ENCODE results near the gene HOXC10.

HOXC10 gene

DNA sequence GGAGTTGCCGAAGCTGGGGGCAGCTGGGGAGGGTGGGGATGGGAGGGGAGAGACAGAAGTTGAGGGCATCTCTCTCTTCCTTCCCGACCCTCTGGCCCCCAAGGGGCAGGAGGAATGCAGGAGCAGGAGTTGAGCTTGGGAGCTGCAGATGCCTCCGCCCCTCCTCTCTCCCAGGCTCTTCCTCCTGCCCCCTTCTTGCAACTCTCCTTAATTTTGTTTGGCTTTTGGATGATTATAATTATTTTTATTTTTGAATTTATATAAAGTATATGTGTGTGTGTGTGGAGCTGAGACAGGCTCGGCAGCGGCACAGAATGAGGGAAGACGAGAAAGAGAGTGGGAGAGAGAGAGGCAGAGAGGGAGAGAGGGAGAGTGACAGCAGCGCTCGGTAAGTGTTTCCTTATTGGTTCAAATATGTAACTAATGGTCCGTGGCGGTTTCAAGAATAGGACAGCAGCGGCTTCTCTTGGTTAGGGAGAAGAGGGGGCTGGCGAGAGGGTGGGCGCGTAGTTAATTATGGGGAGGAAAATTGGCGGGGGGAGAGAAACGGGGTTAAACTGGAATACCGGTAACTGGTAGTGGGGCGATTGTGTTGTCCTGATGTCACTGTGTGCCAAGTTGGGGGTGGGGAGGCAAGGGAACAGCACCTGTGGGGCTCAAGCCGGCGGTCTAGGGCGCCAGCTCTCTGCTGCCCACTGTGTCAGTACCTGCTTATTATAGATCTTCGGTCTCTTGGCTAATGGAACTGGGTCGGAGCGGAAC, 32.3 kb downstream of the HOXC10 start:
- DNase-seq, result peak; percentile 52

DNA sequence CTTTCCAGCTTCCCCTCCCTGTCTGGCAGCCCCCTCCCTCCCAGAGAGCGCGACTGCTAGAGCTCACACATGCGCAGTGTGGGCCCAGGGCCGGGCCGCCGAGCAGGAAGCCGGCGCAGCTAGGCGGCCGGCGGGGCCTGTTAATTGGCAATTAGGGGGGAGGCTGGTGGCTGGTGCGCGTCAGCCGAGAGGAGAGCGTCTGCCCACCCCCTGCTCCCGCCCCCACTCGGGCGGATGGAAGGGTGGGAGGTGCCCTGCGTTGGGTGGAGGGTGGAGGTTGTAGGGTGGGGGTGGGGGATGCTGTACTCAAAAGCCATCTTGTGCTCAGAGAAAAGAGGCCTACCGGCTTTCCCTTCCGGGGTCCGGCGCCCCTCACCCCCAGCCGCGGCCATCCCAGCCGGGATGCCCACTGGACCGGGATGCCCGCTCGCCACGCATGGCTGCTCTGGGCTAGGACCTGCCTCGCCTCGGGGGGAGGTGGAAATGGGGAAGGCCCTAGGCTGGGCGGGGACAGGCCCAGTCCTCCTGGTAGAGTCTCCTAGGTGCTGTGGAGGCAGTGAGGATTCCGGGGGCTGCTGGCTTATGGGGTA, 33.0 kb downstream of the HOXC10 start:
- peak; percentile 88 for DNase-seq

DNA sequence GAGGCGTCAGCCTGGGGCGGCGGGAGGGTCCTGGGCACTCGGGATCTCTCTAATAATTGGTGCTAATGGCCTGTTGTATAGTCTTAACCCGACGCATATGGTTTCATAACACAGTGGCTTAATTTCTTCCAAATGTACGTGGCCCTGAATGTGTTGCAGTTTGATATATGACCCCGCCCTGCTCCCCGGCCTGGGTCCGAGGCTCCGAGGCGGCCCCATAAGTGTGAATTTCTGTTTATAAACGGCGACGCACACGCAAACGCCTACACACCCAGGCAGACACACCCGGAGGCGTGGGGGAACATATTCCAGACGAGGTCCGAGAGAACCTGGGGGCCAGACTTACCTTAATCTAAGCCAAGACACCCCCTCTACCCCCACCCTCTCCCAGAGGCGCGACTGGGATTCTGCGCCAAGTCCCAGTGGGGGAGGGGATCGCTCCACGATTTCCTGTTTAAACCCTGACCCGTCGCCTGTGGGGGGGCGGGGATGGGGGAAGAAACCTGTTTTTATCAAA, 33.6 kb downstream of the HOXC10 start:
- no peak for DNase-seq

GRCh38 chr12:54019091-54019811, 34.3 kb downstream of the HOXC10 start:
- no peak for DNase-seq

DNA sequence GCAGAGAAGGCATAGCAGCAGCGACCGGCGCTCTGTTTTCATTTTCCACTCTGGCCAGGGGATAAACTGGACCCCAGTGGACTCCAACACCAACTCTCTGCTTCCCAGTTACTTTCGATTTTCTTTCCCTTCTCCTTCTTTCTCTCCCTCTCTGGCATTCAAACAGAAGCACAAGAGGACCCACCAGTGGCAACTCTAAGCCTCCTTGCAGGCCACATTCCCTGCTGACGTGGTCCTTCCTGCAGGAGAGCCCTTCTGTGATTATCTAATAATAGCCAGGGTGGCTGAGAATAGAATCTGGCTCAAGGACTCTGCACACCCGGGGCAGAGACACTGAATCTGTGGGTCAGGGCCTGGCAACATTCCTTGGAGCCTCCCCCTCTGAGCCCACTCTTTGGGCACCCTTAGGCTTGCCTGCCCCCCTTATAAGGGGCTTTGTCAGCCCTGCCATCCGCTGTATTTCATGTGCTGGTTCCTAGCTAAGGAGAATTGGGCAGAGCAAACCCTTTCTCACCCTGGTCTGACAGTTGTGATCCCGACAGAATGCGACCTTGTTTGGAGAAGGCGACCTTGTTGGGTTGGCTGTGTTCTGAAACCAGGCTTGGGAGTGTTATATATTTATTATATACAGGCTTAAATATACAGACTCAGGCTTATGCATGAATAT, 35.1 kb downstream of the HOXC10 start:
- no peak for DNase-seq

GRCh38 chr12:54020591-54021405, 35.9 kb downstream of the HOXC10 start:
- DNase-seq, result no peak

DNA sequence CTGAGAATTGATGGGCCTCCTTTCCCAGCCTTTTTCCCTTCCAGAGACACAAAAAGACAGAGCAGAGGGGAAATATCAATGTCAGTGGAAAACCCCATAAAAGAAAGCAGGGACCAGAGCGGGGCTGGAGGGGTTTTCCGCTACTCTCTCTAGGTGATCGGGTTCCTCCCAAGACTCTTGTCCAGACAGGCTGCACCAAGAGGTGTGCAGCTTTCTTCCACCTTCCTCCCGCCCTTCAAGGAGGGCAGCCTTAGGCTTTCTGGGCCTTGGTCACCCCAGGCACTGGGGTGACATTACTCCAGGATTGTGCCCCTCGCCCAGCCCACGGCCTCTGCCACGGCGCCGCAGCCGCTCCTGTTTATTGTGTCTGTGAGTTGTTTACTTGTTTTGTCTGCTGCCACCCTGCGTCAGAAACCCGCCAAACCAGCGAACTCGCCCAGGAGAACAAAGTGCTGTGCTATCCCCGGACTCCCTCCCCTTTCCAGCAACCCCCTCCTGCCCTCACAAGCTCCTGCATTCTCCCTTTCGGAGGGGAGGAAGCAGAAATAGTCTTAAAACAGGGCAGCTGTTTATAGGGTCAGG, 36.6 kb downstream of the HOXC10 start:
- DNase-seq, result peak; percentile 24

- no peak for DNase-seq
Observed at GRCh38 chr12:54022960-54023884, 38.3 kb downstream of the HOXC10 start.

DNA sequence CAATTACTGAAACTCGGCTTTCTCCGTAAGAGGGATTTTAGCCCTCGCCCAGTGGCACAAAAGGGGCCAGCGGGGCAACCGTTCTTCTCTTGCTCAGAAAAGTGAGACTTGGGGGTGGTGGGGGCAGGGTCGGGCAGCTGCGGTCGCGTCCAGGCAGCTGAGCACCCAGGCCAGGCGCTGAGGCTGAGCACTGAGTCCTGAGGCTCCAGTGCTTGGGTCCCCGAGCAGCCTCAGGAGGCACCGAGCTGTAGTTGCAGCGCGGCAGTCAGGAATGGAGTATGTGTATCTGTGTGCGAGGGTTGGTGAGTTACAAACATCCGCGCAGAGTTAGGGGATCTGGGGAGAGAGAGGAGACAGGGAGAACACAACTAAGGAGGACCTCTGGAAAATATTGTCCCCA, 39.2 kb downstream of the HOXC10 start:
- DNase-seq, result no peak

DNA sequence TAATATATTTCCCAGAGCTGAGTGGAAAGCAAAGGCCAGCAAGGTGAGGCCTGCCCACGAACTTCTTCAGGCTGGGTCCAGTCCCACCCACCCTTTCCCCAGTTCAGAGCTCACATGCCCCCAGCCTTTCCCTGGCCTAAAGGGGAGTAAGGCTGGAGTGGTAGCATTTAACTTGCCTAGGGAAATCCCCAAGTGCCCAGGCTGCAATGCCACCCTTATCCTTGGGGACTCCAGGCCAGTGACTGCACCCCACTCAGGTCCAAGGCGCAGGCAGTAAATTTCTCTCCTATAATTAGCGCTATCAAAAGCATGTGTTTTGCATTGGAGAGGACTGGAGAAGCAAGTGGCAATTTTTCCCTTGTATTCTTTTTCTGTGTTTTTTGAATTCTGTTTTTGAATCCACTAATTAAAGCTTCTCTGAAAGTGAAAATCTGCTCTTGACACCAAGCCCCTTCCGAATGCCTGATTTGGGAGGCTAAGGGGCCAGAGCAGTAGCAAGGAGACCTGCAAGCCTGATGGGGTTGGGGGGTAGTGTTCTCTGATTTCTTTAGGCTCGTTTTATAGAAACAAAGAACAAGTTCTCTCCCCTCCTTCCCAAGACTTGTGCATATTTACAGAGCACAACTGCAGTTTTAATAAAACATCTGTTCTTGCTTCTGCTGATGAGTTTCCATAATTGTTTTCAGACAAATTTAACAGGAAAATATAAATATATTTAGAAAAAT, 39.8 kb downstream of the HOXC10 start:
- no peak for DNase-seq

- DNase-seq, result no peak
Observed at GRCh38 chr12:54025499-54026405, 40.8 kb downstream of the HOXC10 start.

GRCh38 chr12:54026640-54027441, 41.9 kb downstream of the HOXC10 start:
- DNase-seq, result no peak

- no peak for DNase-seq
Observed at GRCh38 chr12:54027442-54027786, 42.5 kb downstream of the HOXC10 start.

GRCh38 chr12:54028314-54029201, 43.6 kb downstream of the HOXC10 start, which contains the start of gene HOXC6:
Gene HOXC6, plus strand, starts transcription at chr12:54028440. Its CDS starts 82 bp downstream, at chr12:54028522.
- DNase-seq, result no peak

DNA sequence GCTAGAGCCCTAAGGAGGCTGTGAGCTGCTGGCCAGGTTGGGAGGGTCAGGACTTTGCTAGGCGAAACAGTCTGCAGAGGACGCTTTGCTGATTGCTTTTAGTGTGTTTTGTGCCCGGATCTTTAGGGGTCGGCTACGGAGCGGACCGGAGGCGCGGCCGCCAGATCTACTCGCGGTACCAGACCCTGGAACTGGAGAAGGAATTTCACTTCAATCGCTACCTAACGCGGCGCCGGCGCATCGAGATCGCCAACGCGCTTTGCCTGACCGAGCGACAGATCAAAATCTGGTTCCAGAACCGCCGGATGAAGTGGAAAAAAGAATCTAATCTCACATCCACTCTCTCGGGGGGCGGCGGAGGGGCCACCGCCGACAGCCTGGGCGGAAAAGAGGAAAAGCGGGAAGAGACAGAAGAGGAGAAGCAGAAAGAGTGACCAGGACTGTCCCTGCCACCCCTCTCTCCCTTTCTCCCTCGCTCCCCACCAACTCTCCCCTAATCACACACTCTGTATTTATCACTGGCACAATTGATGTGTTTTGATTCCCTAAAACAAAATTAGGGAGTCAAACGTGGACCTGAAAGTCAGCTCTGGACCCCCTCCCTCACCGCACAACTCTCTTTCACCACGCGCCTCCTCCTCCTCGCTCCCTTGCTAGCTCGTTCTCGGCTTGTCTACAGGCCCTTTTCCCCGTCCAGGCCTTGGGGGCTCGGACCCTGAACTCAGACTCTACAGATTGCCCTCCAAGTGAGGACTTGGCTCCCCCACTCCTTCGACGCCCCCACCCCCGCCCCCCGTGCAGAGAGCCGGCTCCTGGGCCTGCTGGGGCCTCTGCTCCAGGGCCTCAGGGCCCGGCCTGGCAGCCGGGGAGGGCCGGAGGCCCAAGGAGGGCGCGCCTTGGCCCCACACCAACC, 44.8 kb downstream of the HOXC10 start:
- no peak for DNase-seq

GRCh38 chr12:54030442-54030801, 45.5 kb downstream of the HOXC10 start:
- DNase-seq, result no peak
